H9 (cell line): ENCODE data around the gene MAT2A. TPM values are rescaled to one million over a fixed set of nuclear protein-coding genes. Genes with fewer than 3 reads are reported as not detected.

Experiments
- DNase-seq: peaks from one replicate; pipeline ENCODE4 v3.0.0-alpha.2; 2017
- H2AFZ ChIP-seq: one replicate; pipeline ENCODE4 v1.6.1; 2013; ENCODE audit warnings: mild to moderate bottlenecking, low read length, control low read depth, moderate library complexity
- H2AK5ac ChIP-seq: 2 replicates; pipeline ENCODE4 v1.6.1; 2013; ENCODE audit warnings: low read length, control low read depth, mixed read lengths; ENCODE audit not compliant: insufficient read length
- H2BK120ac ChIP-seq: one replicate; pipeline ENCODE4 v1.6.1; 2013; ENCODE audit warnings: low read depth, mild to moderate bottlenecking, low read length, control low read depth, inconsistent platforms; ENCODE audit not compliant: poor library complexity, severe bottlenecking
- H2BK12ac ChIP-seq: 2 replicates; pipeline ENCODE4 v1.6.1; 2013; ENCODE audit warnings: low read length, control low read depth, mixed read lengths, low read depth; ENCODE audit not compliant: insufficient read length
- H2BK15ac ChIP-seq: 2 replicates; pipeline ENCODE4 v1.6.1; 2013; ENCODE audit warnings: low read depth, low read length, control low read depth
- H2BK20ac ChIP-seq: one replicate; pipeline ENCODE4 v1.6.1; 2013; ENCODE audit warnings: low read depth, mild to moderate bottlenecking, low read length, control low read depth, inconsistent platforms; ENCODE audit not compliant: poor library complexity, severe bottlenecking
- H2BK5ac ChIP-seq: 2 replicates; pipeline ENCODE4 v1.6.1; 2013; ENCODE audit warnings: low read length, control low read depth, mixed read lengths; ENCODE audit not compliant: insufficient read length
- H3K14ac ChIP-seq: 2 replicates; pipeline ENCODE4 v1.6.1; 2013; ENCODE audit warnings: low read length, control low read depth; ENCODE audit not compliant: insufficient read depth
- H3K18ac ChIP-seq: 2 replicates; pipeline ENCODE4 v1.6.1; 2013; ENCODE audit warnings: low read depth, mild to moderate bottlenecking, mixed read lengths, low read length, control low read depth; ENCODE audit not compliant: insufficient read length
- H3K23ac ChIP-seq: 2 replicates; pipeline ENCODE4 v1.6.1; 2013; ENCODE audit warnings: low read length, control low read depth, mixed read lengths, low read depth; ENCODE audit not compliant: insufficient read length
- H3K23me2 ChIP-seq: 2 replicates; pipeline ENCODE4 v1.6.1; 2013; ENCODE audit warnings: low read depth, mild to moderate bottlenecking, mixed read lengths, low read length, control low read depth; ENCODE audit not compliant: insufficient read length, poor library complexity, severe bottlenecking
- H3K27ac ChIP-seq: 2 replicates; pipeline ENCODE4 v1.5.1; 2013; ENCODE audit warnings: low read length, control low read depth, mixed read lengths, low read depth; ENCODE audit not compliant: insufficient read length
- H3K27me3 ChIP-seq: 2 replicates; pipeline ENCODE4 v1.6.1; 2013; ENCODE audit warnings: low read length, control low read depth, inconsistent platforms; ENCODE audit not compliant: insufficient read depth
- H3K4ac ChIP-seq: 2 replicates; pipeline ENCODE4 v1.6.1; 2013; ENCODE audit warnings: low read depth, mild to moderate bottlenecking, control low read depth, inconsistent platforms, low read length, moderate library complexity
- H3K4me1 ChIP-seq: 2 replicates; pipeline ENCODE4 v1.6.1; 2013; ENCODE audit warnings: low read length, control low read depth, inconsistent platforms; ENCODE audit not compliant: insufficient read depth
- H3K4me2 ChIP-seq: 2 replicates; pipeline ENCODE4 v1.6.1; 2013; ENCODE audit warnings: low read length, control low read depth, mixed read lengths; ENCODE audit not compliant: insufficient read length, insufficient read depth
- H3K56ac ChIP-seq: 2 replicates; pipeline ENCODE4 v1.6.1; 2013; ENCODE audit warnings: low read depth, mild to moderate bottlenecking, mixed read lengths, low read length, control low read depth; ENCODE audit not compliant: insufficient read length
- H3K79me1 ChIP-seq: 2 replicates; pipeline ENCODE4 v1.6.1; 2013; ENCODE audit warnings: low read depth, mild to moderate bottlenecking, moderate library complexity, low read length, control low read depth, inconsistent platforms; ENCODE audit not compliant: insufficient read depth, poor library complexity, severe bottlenecking
- H3K79me2 ChIP-seq: 2 replicates; pipeline ENCODE4 v1.6.1; 2013; ENCODE audit warnings: low read length, control low read depth, inconsistent platforms; ENCODE audit not compliant: insufficient read depth
- H3K9ac ChIP-seq: 2 replicates; pipeline ENCODE4 v1.6.1; 2013; ENCODE audit warnings: low read length, control low read depth, mixed read lengths; ENCODE audit not compliant: insufficient read length; ENCODE audit errors: extremely low read depth
- H3K9me3 ChIP-seq: one replicate; pipeline ENCODE4 v1.6.1; 2013; ENCODE audit warnings: low read depth, low read length, inconsistent platforms; ENCODE audit not compliant: control insufficient read depth
- H3T11ph ChIP-seq: one replicate; pipeline ENCODE4 v1.6.1; 2013; ENCODE audit warnings: mild to moderate bottlenecking, low read length, control low read depth, inconsistent platforms
- H4K20me1 ChIP-seq: one replicate; pipeline ENCODE4 v1.6.1; 2013; ENCODE audit not compliant: control insufficient read depth, insufficient read length, insufficient read depth
- H4K5ac ChIP-seq: 2 replicates; pipeline ENCODE4 v1.6.1; 2013; ENCODE audit warnings: low read depth, mild to moderate bottlenecking, mixed read lengths, low read length, control low read depth; ENCODE audit not compliant: insufficient read length
- H4K8ac ChIP-seq: replicated peaks from 2 replicates; pipeline ENCODE4 v1.6.1; 2013; ENCODE audit warnings: low read length, control low read depth, mixed read lengths, low read depth; ENCODE audit not compliant: insufficient read length
- H4K91ac ChIP-seq: 2 replicates; pipeline ENCODE4 v1.6.1; 2013; ENCODE audit warnings: low read depth, mild to moderate bottlenecking, moderate library complexity, mixed read lengths, low read length, control low read depth; ENCODE audit not compliant: insufficient read length
- H3K27ac Mint-ChIP-seq, 3 experiments: 2 replicates in 2 of 3; 3 replicates in 1 of 3; pipeline ENCODE4 v1.8.0; 2020 to 2021; ENCODE audit warnings: mixed read lengths in 3 of 3, mild to moderate bottlenecking in 1 of 3, moderate library complexity in 1 of 3
- H3K27me3 Mint-ChIP-seq: 2 replicates; pipeline ENCODE4 v1.8.0; 2021; ENCODE audit warnings: low read depth, mild to moderate bottlenecking, moderate library complexity, mixed read lengths
- H3K36me3 Mint-ChIP-seq, 3 experiments: 2 replicates in 2 of 3; 3 replicates in 1 of 3; pipeline ENCODE4 v1.8.0; 2020 to 2021; ENCODE audit warnings: low read depth in 3 of 3, mixed read lengths in 3 of 3; ENCODE audit not compliant: insufficient read depth in 1 of 3
- H3K4me1 Mint-ChIP-seq, 2 experiments: 2 replicates each; pipeline ENCODE4 v1.8.0; 2020; ENCODE audit warnings: mixed read lengths in 2 of 2
- H3K4me3 Mint-ChIP-seq, 2 experiments: 2 replicates in 1 of 2; 3 replicates in 1 of 2; pipeline ENCODE4 v1.8.0; 2020 to 2021; ENCODE audit warnings: mild to moderate bottlenecking in 2 of 2, mixed read lengths in 2 of 2, moderate library complexity in 1 of 2
- H3K9me3 Mint-ChIP-seq, 2 experiments: 2 replicates in 1 of 2; 3 replicates in 1 of 2; pipeline ENCODE4 v1.8.0; 2020; ENCODE audit warnings: mild to moderate bottlenecking in 2 of 2, mixed read lengths in 2 of 2, moderate library complexity in 1 of 2
- CTCF ChIP-seq: fragments of 200-600 bp; sonication (generic); conservative IDR thresholded peaks from 3 replicates; pipeline ENCODE4 v1.8.0; 2021; ENCODE audit warnings: antibody characterized with exemption, mild to moderate bottlenecking
- WGBS: extraction: QIAGEN DNeasy Blood & Tissue Kit; methylation state at CpG from one replicate; pipeline ENCODE4 v1.1.7; 2013; ENCODE audit warnings: missing lambda C conversion rate, low lambda C conversion rate, mixed read lengths; ENCODE audit not compliant: insufficient read length; ENCODE audit errors: extremely low coverage; 5-methylcytosine and 5-hydroxymethylcytosine counted together
- total RNA-seq: library from RNA; stranded (reverse); gene quantifications from 2 replicates; pipeline ENCODE4 v1.2.1, GENCODE V29; 2021

The MAT2A gene
- total RNA-seq, 1 experiment from 2014 or later, result 459 TPM

GRCh38 chr2:85564144-85564563, 25.2 kb downstream of the MAT2A start:
- no peak overlapping the region for H3K23ac ChIP-seq

More at GRCh38 chr2:85564144-85564563, 25.2 kb downstream of the MAT2A start:
- Histone ChIP-seq H4K91ac (no peak overlapping the region), H2AFZ (no peak overlapping the region), H4K5ac (no peak overlapping the region), H2BK5ac (no peak overlapping the region), H3K79me1 (no peaks in the 10 kb centered on the region), H4K20me1 (no peaks in the 10 kb centered on the region), H3K79me2 (peaks cover 5% of the 10 kb centered on the region; the same call in 1 of the 2 replicates), H2AK5ac (no peak overlapping the region), H3K4ac (no peak overlapping the region), H2BK12ac (no peak overlapping the region), H3K18ac (no peak overlapping the region), H3K14ac (no peak overlapping the region), H2BK120ac (no peak overlapping the region), H3K4me1 (no peaks in the 10 kb centered on the region), H3T11ph (no peak overlapping the region), H3K27ac (no peak overlapping the region), H3K4me2 (no peak overlapping the region), H3K9ac (no peak overlapping the region), H3K27me3 (no peaks in the 10 kb centered on the region), H2BK20ac (no peak overlapping the region), H2BK15ac (no peak overlapping the region), H3K23me2 (no peaks in the 10 kb centered on the region), H3K56ac (no peak overlapping the region), H3K9me3 (no peaks in the 10 kb centered on the region), H4K8ac (no peak overlapping the region)
- TF ChIP-seq CTCF, result no peak
- DNase-seq, result no peak
- H3K27ac Mint-ChIP-seq, result no peak overlapping the region
- no CpG with 5 or more reads among the region's 5 CpGs for WGBS
- no peaks in the 10 kb centered on the region for H3K9me3 Mint-ChIP-seq
- no peaks in the 10 kb centered on the region; a peak in 2 of 7 replicates for H3K36me3 Mint-ChIP-seq
- peaks cover 12 to 13% of the 10 kb centered on the region in 2 experiments; a peak in 3 of 4 replicates for H3K4me1 Mint-ChIP-seq
- H3K4me3 Mint-ChIP-seq, result no peak overlapping the region
- peaks cover 47% of the 10 kb centered on the region for H3K27me3 Mint-ChIP-seq
